Ascending aorta (tissue), 2 donors: ENCODE measurements around the gene PGPEP1. TPM values are rescaled to one million over a fixed set of nuclear protein-coding genes. Genes with fewer than 3 reads are reported as not detected.

Source experiments
- DNase-seq, 2 donors: peaks; one replicate each; pipeline ENCODE4 v3.0.0-alpha.2; 2019; ENCODE audit warnings: low spot score in 2 of 2
- H3K27ac ChIP-seq, 2 donors: fragments of 200-600 bp; sonication (generic); one replicate each; pipeline ENCODE4 v1.5.1; 2016 to 2017; ENCODE audit warnings: mild to moderate bottlenecking in 1 of 2
- H3K27me3 ChIP-seq: fragments of 200-600 bp; sonication (generic); one replicate; pipeline ENCODE4 v1.5.1; 2017
- H3K36me3 ChIP-seq, 2 donors: fragments of 200-600 bp; sonication (generic); one replicate each; pipeline ENCODE4 v1.5.1; 2016
- H3K4me1 ChIP-seq, 2 donors: fragments of 200-600 bp; sonication (generic); one replicate each; pipeline ENCODE4 v1.5.1; 2016 to 2017; ENCODE audit warnings: mild to moderate bottlenecking in 1 of 2
- H3K4me3 ChIP-seq, 2 donors: fragments of 200-600 bp; sonication (generic); one replicate each; pipeline ENCODE4 v1.5.1; 2016 to 2017; ENCODE audit warnings: mild to moderate bottlenecking in 1 of 2
- H3K9me3 ChIP-seq, 2 donors: fragments of 200-600 bp; sonication (generic); one replicate each; pipeline ENCODE4 v1.5.1; 2016
- intact Hi-C: fragments of 100-400 bp; cut with DNase I; formaldehyde crosslinking; loops from one replicate; pipeline ENCODE4 v1.15.1; 2023
- total RNA-seq: library from RNA; depleted of rRNA; stranded (reverse); fragments of >200 nt; gene quantifications from one replicate; pipeline ENCODE4 v1.1.0, GENCODE V29; 2016
- TF ChIP-seq, protein P1 (sequence below), 3 experiments: fragments of 200-600 bp in 2 of 3; fragments of 450-650 bp in 1 of 3; sonication (generic) in 2 of 3; IDR thresholded peaks; one replicate each; pipeline ENCODE4 v1.5.1; 2016 to 2019; ENCODE audit warnings: antibody characterized with exemption in 3 of 3, mild to moderate bottlenecking in 1 of 3, moderate library complexity in 1 of 3

The PGPEP1 gene
- total RNA-seq, 1 donor from 2014 or later, result 14.8 TPM

DNA sequence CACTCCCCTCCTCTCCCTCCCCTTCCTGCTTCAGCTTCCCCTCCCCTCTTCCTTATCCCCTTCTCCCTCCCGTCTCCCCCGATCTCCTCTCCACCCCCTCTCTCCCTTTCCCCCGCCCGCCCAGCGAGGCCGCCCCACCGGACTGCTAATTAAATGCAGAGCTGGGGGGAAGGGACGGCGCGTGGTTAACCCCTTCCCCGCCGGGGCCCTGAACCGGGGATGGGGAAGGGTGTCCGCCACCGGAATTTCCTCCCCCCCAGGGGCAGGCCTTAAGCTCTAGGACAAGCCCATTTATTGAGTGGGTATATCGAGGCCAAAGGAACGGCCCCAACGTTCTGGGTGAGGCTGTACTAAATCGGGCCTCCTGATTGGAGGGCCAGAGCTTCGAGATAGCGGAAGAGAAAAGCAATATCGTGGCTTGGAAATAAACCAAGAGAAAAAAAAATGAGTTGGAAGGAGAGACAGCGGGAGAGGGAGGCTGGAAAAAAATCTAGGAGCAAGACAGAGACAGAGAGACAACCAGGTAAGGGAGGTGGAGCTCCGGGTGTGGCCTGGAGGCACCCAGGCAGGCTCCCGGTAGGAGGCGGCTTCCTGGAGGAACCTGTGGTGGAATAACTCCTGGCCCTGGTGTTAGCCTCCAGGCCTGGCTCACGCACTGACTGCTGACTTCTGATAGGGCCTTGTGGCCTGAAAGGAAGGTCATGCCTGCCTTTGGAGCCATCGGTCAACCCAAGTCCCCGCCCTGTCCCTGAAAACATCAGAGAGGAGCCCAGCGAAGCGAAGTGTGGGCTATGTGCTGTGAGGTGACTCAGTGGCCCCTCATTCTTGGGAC lies 47.4 kb upstream of the PGPEP1 start:
- intact Hi-C loops, result loop anchor here (1.0 to 5.0 kb wide), 3 partner anchors 11 to 124 kb away; partner anchors contain the start of genes JUND and SSBP4
- peaks cover 4 to 28% of the 10 kb centered on the region in 2 donors for H3K4me1 ChIP-seq
- no peaks in the 10 kb centered on the region for H3K36me3 ChIP-seq
- TF ChIP-seq, protein P1, sequence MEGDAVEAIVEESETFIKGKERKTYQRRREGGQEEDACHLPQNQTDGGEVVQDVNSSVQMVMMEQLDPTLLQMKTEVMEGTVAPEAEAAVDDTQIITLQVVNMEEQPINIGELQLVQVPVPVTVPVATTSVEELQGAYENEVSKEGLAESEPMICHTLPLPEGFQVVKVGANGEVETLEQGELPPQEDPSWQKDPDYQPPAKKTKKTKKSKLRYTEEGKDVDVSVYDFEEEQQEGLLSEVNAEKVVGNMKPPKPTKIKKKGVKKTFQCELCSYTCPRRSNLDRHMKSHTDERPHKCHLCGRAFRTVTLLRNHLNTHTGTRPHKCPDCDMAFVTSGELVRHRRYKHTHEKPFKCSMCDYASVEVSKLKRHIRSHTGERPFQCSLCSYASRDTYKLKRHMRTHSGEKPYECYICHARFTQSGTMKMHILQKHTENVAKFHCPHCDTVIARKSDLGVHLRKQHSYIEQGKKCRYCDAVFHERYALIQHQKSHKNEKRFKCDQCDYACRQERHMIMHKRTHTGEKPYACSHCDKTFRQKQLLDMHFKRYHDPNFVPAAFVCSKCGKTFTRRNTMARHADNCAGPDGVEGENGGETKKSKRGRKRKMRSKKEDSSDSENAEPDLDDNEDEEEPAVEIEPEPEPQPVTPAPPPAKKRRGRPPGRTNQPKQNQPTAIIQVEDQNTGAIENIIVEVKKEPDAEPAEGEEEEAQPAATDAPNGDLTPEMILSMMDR (IDR thresholded peaks at IDR 0.05), result no peak
- no peaks in the 10 kb centered on the region for H3K27me3 ChIP-seq
- peak; percentile 49 to 88 for DNase-seq
- no peaks in the 10 kb centered on the region for H3K9me3 ChIP-seq
- H3K4me3 ChIP-seq, result peak overlapping the region; percentile 72 to 86
- peak overlapping the region; percentile 99 for H3K27ac ChIP-seq

DNA sequence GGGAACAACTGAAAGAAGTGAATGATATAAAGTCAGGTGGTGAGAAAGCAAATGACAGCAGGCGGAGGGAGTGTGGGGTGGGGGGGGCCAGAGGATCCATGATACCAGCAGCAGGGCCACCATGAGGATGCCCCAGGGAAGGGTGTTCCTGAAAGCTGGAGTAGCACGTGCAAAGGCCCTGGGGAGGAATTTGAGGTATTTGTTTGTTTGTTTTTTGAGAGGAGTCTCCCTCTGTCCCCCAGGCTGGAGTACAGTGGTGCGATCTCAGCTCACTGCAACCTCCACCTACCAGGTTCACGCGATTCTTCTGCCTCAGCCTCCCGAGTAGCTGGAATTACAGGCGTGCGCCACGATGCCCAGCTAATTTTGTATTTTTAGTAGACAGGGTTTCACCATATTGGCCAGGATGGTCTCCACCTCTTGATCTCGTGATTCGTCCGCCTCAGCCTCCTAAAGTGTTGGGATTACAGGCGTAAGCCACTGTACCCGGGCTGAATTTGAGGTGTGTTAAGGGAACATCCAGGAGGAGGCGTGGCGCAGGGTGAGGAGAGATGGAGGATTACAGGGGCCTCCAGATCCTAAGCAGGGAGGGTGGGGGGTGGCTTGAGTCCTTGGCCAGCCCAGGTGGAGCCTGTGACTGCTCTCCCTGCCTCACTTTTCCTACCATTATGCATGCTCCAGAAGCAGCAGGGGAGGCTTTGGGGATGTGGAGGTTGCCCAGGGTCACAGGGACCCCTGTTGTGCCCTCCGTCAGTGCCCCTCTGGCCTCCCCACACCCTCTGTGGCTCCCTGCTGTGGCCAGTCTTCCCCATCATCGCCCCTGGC lies 46.5 kb upstream of the PGPEP1 start:
- TF ChIP-seq, protein P1 (IDR thresholded peaks at IDR 0.05), result no peak
- no peaks in the 10 kb centered on the region for H3K27me3 ChIP-seq
- intact Hi-C loops, result loop anchor here (5.0 kb wide), 1 partner anchor 123 kb away; the partner anchor contains the start of gene SSBP4
- H3K4me3 ChIP-seq, result peak overlapping the region in 1 of 2 donors; percentile 86
- DNase-seq, result no peak
- H3K27ac ChIP-seq, result peak overlapping the region; percentile 99
- H3K36me3 ChIP-seq, result no peaks in the 10 kb centered on the region
- no peaks in the 10 kb centered on the region for H3K9me3 ChIP-seq
- peaks cover 4 to 28% of the 10 kb centered on the region in 2 donors for H3K4me1 ChIP-seq

DNA sequence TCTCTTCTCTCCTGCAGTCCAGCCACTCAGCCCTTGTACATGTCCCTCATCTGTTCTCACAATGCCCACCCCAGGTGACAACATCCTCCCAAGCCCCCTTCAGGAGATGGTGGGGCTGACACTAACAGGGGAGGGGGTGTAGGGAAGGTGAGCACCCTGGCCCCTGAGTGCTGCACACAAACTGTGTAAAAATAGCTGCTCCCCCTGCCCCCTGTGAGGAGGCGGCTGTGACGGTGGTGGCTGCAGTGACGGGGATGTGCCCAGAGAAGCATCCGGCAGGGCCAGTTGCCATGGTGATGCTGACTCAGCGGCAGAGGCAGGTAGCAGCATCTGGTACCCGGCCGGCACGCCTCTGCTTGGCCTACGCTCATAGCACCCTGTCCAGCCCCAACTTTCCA lies 45.9 kb upstream of the PGPEP1 start:
- no peaks in the 10 kb centered on the region for H3K36me3 ChIP-seq
- H3K9me3 ChIP-seq, result no peaks in the 10 kb centered on the region
- peak overlapping the region; percentile 99 for H3K27ac ChIP-seq
- H3K4me1 ChIP-seq, result peaks cover 4 to 28% of the 10 kb centered on the region in 2 donors
- DNase-seq, result peak in 1 of 2 donors; percentile 73
- intact Hi-C loops, result loop anchor here (5.0 kb wide), 1 partner anchor 123 kb away; the partner anchor contains the start of gene SSBP4
- no peak overlapping the region for H3K4me3 ChIP-seq
- H3K27me3 ChIP-seq, result no peaks in the 10 kb centered on the region
- TF ChIP-seq, protein P1 (IDR thresholded peaks at IDR 0.05), result no peak

DNA sequence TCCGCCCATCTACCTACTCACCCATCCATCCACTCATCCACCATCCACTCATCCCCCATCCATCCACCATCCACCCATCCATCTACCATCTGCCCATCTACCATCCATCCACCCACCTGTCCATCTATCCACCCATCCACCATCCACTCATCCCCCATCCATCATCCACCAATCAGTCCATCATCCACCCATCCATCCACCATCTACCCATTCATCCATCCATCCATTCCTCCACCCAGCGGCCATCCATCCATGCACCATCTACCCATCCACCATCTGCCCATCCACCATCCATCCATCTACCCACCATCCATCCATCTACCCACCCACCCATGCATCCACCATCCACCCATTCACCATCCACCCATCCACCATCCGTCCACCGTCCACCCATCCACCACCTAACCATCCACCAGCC lies 45.4 kb upstream of the PGPEP1 start:
- intact Hi-C loops, result no loop called here
- H3K27me3 ChIP-seq, result no peaks in the 10 kb centered on the region
- TF ChIP-seq, protein P1 (IDR thresholded peaks at IDR 0.05), result no peak
- H3K4me1 ChIP-seq, result peaks cover 4 to 29% of the 10 kb centered on the region in 2 donors
- H3K9me3 ChIP-seq, result no peaks in the 10 kb centered on the region
- DNase-seq, result no peak
- no peak overlapping the region for H3K4me3 ChIP-seq
- peak overlapping the region; percentile 4 to 99 for H3K27ac ChIP-seq
- no peaks in the 10 kb centered on the region for H3K36me3 ChIP-seq

DNA sequence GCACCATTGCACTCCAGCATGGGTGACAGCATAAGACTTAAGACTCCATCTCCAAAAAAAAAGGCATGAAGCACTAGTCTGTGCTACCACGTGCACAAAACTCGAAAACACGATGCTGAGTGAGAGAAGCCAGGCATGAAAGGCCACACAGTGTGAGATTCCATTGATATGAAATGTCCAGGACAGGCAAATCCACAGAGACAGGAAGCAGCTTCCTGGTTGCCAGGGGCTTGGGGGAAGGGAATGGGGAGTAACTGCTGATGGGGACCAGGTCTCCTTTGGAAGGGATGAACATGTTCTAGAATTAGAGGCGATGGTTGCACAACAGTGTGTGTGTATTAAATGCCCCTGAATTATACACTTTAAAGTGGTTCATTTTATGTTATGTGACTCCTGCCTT lies 43.1 kb upstream of the PGPEP1 start:
- Histone ChIP-seq H3K4me3 (no peak overlapping the region), H3K4me1 (peaks cover 11 to 33% of the 10 kb centered on the region in 2 donors), H3K9me3 (no peaks in the 10 kb centered on the region), H3K36me3 (no peaks in the 10 kb centered on the region), H3K27me3 (no peaks in the 10 kb centered on the region), H3K27ac (peak overlapping the region; percentile 19 to 33)
- no peak for DNase-seq
- TF ChIP-seq, protein P1 (IDR thresholded peaks at IDR 0.05), result no peak
- intact Hi-C loops, result no loop called here
